ENCODE results near the gene PRICKLE1.

Gene PRICKLE1

DNA sequence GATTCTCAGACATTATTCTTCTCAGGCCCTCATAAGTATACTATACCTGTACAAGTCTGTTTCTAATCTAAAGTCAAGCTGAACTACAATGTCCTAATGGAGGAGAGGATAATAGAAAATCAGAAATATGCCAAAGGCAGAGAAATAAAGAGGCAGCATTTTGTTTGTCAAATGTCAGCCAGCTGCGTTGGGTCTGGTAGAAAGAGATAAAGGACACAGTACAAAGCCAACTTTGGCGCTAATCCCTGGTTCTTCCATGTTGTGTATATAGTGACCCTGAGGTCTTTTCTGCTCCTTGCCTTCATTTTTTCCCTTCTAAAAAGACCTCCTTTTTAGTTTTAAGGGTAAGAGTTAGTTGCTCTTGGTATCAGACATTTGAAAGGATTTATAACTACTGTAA lies 103.1 kb downstream of the PRICKLE1 start:
- DNase-seq, result peak; percentile 77

- DNase-seq, result no peak
Measured at GRCh38 chr12:42485823-42486222, 103.7 kb downstream of the PRICKLE1 start.

- DNase-seq, result peak; percentile 71
Measured at GRCh38 chr12:42484996-42485395, 104.5 kb downstream of the PRICKLE1 start.

GRCh38 chr12:42483521-42483790 lies 106.1 kb downstream of the PRICKLE1 start:
- DNase-seq, result no peak

DNA sequence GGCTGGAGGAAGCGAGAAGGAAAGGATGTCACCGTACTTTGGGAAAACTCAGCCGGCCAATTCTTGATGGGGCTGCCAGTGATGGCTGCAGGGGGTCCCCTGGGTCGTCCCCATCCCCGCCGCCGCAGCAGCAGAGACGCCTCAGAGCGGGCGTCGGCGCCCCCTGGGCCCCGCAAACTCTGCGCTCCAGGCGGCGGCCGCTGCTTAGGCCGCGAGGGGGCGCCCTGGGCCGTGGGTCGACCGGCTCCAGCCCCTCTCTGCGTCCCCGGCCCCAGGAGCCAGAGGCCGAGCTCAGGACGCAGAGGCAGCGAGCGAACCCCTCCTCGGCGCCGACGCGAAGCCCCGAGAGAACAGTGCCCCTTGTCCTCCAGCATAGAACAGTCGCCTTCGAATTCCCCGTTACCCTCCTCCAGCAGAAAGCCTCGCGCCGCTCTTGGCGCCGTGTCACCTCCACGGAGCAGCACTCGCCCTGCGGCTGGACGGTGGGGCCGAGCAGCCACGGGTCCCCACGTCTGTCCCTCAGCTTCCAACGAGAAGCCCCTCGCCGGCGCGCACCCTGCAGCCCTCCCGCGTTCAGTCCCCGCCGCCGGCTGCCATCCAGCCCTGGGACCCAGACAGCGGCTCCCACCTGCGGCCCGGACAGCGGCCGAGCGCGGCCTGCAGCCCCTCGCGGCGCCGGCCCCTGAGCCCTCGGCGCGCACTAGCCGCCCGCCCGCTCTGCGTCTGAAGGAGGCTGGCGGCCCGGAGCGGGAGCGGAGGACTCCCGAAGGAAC lies 106.6 kb downstream of the PRICKLE1 start:
- peak; percentile 88 for DNase-seq

DNA sequence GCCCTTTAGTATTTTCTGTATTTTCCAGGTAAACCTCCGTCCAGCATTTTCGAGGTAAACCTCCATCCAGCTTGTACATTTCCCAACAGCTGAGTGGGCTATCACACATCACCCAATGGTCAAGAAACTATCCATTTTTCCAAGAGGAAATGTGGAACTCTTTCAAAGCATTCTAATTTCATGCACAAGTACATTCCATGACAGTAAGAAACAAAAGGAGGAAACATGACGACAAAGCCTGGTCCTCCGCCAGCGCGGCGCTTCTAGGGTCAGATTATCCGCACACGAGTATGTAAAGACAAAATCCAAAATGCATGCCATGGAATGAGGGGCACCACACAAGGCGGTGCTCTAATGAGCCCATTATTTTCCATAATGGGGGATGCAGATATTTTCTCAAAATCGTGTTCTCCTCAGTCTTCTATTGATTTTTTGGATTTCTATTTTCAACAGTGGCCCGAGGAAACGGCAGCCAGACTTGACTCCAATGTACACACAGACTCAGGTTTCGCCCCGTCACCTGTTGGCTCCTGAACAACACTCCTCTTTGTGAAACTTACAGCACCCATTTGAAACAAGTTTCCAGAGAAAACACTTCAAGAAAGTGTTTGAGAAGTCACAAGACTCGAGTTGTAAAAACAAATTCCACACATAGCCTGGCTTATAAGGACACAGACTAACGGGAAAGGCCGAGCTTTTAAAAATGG lies 107.4 kb downstream of the PRICKLE1 start:
- peak; percentile 79 for DNase-seq

DNA sequence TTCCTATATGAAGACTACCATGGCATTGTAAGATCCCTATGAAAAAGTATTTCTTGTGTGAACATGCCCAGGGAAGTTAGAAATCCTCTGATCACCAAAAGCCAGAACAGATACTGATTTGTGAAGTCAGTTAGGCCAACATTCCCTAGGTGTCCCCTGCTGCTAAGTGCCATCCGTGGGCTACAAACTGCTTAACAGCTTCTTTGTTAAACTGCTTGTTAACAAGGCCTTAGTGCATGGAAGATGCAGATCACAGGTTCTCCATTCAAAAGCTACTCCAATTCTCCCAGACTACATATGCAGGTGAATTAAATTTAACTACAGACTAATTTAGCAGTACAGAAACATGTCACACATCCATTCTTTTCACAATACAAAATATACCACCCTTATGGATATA lies 108.2 kb downstream of the PRICKLE1 start:
- DNase-seq, result peak; percentile 58

DNA sequence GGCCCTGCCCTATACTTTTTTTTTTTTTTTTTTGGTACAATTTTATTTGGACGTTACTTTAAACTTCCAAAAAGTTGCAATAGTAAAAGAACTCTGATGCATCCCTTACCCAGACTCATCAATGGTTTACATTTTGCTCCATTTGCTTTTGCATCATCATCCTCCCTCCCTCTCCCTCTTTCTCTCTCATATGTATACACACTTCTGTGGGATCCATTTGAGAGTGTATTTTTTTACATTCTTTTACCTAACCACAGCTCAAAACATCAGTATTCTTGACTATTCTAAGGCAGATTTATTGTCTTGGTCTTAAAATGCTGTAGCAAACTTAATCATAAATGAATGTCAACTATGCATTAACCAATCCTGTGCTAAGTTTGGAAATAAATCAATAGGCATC lies 111.6 kb downstream of the PRICKLE1 start:
- DNase-seq, result no peak

DNA sequence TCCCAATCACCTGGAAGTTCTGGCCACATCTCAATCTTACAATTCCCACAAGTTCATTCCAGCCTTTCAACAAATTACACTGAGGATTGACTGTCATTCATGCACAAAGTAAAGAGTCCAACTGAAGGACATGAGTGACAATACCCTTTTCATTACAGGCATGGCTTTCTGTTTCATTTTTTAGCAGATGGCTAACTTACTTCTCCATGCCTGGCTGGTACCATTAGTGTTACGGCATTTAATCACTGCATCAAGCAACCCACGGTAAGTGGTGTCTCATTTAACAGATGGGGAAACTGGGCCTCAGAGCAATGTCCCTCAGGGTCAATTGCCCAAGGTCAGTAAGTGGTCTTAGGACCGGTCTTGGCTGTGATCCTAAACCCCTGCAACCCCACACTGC lies 114.4 kb downstream of the PRICKLE1 start:
- DNase-seq, result no peak

DNA sequence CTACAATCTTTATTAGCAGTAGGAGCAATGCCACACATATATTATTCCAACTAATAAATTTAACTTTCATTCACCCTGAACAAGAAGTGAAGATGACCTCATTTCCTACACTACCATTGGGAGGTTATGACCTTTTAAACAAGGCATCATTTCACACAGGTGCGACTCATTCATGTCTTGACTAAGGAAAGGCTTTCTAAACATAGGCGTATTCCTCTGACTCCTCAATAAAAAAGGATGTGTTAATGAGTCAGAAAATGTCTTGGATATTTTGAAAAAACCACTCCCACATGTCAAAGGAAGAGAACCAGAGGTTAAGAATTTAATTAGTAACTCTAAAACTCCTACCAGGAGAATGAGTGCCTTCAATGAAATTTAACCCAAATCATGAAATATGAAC lies 115.2 kb downstream of the PRICKLE1 start:
- no peak for DNase-seq

GRCh38 chr12:42473561-42473960 lies 116.0 kb downstream of the PRICKLE1 start:
- no peak for DNase-seq

GRCh38 chr12:42473130-42473529 lies 116.4 kb downstream of the PRICKLE1 start:
- no peak for DNase-seq

DNA sequence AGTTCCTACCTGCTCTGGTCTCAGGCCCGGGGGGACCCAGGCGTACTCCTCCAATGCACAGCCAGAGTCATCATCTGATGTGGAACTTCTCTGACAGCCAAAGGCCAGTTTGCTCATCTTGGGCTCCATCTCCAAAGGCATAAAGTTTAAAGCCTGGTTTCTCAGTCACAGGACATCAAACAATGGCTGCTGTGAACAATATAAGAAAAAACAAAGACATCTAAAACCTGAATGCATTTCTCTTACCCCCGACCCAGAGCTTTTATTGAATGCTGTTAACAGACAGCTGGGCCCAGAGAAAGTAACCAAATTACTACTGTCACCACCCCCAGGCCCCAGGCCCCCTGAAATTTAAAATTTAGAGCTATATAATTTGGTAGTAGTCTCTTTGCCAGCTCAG lies 117.2 kb downstream of the PRICKLE1 start:
- no peak for DNase-seq

DNA sequence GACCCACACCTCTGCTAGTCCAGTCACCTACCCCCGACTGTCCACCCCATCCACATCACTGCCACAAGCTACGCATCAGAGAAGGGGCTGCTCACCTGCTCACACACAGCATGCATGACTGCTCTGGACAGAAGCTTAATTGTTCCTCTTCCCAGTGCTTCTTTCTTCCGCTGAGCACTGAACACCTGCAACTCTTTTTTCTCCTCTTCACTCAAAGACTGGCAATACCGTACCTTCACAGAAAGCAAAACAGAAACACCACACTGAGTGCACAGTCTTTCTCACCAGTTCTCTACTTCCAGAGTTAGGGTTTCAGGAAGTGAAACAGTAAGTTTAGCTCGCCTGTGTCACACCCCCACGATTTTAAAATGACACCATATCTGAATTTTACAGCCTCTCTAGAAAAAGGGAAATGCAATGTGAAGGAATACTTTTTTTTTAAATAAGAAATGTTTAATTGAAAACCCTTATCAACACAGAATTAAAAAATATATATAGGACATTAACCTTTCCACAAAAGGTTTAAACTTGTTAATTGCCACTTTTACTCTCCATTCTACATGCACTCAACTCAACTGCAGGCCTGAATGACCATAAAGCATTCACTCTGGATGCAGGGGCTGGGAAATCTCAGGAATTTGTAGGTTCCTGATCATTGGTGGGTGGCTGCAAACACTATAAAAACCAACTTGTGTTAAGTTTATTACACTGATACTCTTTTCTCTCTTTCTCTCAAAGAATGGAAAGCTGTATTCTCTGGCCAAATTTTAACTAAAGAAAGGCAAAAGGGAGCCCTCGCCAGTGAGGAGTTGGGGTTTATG lies 120.0 kb downstream of the PRICKLE1 start:
- DNase-seq, result peak; percentile 73

GRCh38 chr12:42468921-42469320 lies 120.6 kb downstream of the PRICKLE1 start:
- peak; percentile 74 for DNase-seq

- peak; percentile 79 for DNase-seq
Measured at GRCh38 chr12:42468341-42468821, 121.2 kb downstream of the PRICKLE1 start.

- no peak for DNase-seq
Measured at GRCh38 chr12:42463671-42464070, 125.9 kb downstream of the PRICKLE1 start.

DNA sequence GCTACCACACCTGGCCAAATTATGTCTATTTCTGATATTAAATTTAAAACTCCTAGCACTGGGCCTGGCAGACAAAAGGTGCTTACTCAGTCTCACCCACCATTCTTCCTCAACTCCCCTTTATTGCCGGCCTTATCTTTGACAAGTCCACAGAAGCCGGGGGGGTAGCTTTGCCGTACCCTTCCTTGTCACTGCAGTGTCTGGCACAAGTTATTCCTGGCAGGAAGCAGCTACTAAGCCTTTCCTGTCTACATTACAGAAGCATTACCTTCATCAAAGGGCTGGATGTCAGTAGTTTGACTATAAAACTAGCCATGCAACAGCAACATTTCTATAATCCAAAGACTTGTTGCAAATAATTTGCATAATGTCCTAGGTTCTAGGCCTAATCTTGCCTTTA lies 127.1 kb downstream of the PRICKLE1 start:
- no peak for DNase-seq

- no peak for DNase-seq
Measured at GRCh38 chr12:42459336-42459847, 130.2 kb downstream of the PRICKLE1 start.

GRCh38 chr12:42458575-42458974 lies 131.0 kb downstream of the PRICKLE1 start:
- DNase-seq, result no peak

- DNase-seq, result no peak
Measured at GRCh38 chr12:42450248-42450647, 139.3 kb downstream of the PRICKLE1 start.

DNA sequence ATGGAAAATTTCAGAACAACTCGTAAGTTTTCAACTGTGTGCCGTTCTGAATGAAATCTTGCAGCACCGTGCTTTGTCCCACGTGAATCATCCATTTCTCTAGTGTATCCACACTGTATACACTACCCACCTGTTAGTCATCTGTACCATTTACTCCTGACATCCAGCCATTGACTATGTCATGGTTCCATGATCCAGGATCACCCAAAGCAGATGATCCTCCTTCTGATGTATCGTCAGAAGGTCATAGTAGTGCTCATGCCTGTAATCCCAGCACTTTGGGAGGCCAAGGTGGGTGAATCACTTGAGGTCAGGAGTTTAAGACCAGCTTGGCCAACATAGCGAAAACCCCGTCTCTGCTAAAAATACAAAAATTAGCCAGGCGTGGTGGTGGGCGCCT lies 140.7 kb downstream of the PRICKLE1 start:
- no peak for DNase-seq

- peak; percentile 61 for DNase-seq
Measured at GRCh38 chr12:42447371-42447786, 142.2 kb downstream of the PRICKLE1 start.
